Measurements from ENCODE around the gene TTC39B.

TTC39B gene

DNA sequence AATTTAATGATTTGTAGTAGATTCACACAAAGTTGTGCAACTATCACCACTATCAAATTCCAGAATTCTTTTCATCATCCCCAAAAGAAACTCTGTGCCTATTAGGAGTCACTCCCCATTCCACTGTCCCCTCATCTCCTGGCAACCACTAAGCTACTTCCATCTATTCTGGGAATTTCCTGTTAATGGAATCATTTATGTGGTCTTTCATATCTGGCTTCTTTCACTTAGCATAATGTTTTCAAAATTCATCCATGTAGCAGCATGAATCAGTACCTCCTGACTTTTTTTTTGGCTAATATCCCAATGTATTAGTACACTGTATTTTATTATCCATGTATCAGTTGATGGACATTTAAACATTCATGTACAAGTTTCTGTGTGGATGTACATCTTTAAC lies 157.6 kb downstream of the TTC39B start:
- Histone ChIP-seq H3K4me1 (ENCODE audit: low read length) (no peaks in the 10 kb centered on the region), H4K20me1 (ENCODE audit: insufficient read depth, low read length) (no peaks in the 10 kb centered on the region), H3K4me3 (ENCODE audit: low read length) (no peak overlapping the region), H3K9me2 (replicated peaks; ENCODE audit: insufficient read depth, low read length) (no peaks in the 10 kb centered on the region), H3K9ac (ENCODE audit: low read length) (no peak overlapping the region), H3K27me3 (replicated peaks; ENCODE audit: insufficient read depth, low read length) (no peaks in the 10 kb centered on the region), H3K9me3 (replicated peaks; ENCODE audit: insufficient read depth, low read length) (no peaks in the 10 kb centered on the region), H3K36me3 (replicated peaks; ENCODE audit: insufficient read depth, low read length) (no peaks in the 10 kb centered on the region), H3F3A (ENCODE audit: insufficient read depth, low read length) (no peaks in the 10 kb centered on the region), H2AFZ (ENCODE audit: low read length) (no peak overlapping the region), H3K27ac (ENCODE audit: low read length) (no peak overlapping the region), H3K79me2 (ENCODE audit: low read length) (no peaks in the 10 kb centered on the region), H3K4me2 (ENCODE audit: low read depth, low read length) (no peak overlapping the region)
- no peak for DNase-seq
- TF ChIP-seq, protein P1, sequence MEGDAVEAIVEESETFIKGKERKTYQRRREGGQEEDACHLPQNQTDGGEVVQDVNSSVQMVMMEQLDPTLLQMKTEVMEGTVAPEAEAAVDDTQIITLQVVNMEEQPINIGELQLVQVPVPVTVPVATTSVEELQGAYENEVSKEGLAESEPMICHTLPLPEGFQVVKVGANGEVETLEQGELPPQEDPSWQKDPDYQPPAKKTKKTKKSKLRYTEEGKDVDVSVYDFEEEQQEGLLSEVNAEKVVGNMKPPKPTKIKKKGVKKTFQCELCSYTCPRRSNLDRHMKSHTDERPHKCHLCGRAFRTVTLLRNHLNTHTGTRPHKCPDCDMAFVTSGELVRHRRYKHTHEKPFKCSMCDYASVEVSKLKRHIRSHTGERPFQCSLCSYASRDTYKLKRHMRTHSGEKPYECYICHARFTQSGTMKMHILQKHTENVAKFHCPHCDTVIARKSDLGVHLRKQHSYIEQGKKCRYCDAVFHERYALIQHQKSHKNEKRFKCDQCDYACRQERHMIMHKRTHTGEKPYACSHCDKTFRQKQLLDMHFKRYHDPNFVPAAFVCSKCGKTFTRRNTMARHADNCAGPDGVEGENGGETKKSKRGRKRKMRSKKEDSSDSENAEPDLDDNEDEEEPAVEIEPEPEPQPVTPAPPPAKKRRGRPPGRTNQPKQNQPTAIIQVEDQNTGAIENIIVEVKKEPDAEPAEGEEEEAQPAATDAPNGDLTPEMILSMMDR (IDR thresholded peaks at IDR 0.05; ENCODE audit: low read length), result no peak
- TF ChIP-seq EZH2phosphoT487 (IDR thresholded peaks at IDR 0.05; ENCODE audit: low read length) (no peak), EZH2 (optimal IDR thresholded peaks at IDR 0.05; ENCODE audit: low read depth, low read length) (no peak)

DNA sequence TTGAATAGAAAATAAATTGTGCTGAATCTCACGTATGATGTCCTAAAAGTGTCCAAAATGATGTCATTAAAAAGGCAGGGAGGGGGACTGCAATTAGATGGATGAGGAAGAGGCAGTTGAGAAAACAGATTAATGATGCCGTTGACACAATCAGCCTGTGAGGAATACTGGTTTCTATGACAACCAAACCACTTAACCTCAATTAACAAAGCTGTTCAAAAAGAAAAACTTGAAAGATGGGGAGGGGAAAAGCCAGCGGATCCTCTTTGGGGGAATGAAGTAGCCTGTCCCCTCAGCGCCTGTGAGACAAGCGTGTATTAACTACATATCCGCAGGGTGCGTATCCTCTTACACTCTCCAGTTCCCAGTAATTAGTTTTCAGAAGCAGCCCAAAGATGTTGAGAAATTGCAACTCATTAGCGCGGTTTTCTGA lies 160.7 kb downstream of the TTC39B start:
- no peaks in the 10 kb centered on the region for H3K27me3 ChIP-seq (replicated peaks; ENCODE audit: insufficient read depth, low read length)
- H3K9me2 ChIP-seq (replicated peaks; ENCODE audit: insufficient read depth, low read length), result no peaks in the 10 kb centered on the region
- no peaks in the 10 kb centered on the region for H3K4me1 ChIP-seq (ENCODE audit: low read length)
- H3K9me3 ChIP-seq (replicated peaks; ENCODE audit: insufficient read depth, low read length), result no peaks in the 10 kb centered on the region
- H3F3A ChIP-seq (ENCODE audit: insufficient read depth, low read length), result no peaks in the 10 kb centered on the region
- H3K4me2 ChIP-seq (ENCODE audit: low read depth, low read length), result no peak overlapping the region
- no peak overlapping the region for H3K4me3 ChIP-seq (ENCODE audit: low read length)
- DNase-seq, result no peak
- no peak overlapping the region for H3K27ac ChIP-seq (ENCODE audit: low read length)
- no peaks in the 10 kb centered on the region for H3K79me2 ChIP-seq (ENCODE audit: low read length)
- no peaks in the 10 kb centered on the region for H3K36me3 ChIP-seq (replicated peaks; ENCODE audit: insufficient read depth, low read length)
- TF ChIP-seq, protein P1 (IDR thresholded peaks at IDR 0.05; ENCODE audit: low read length), result no peak
- no peak for TF ChIP-seq EZH2 (optimal IDR thresholded peaks at IDR 0.05; ENCODE audit: low read depth, low read length)
- TF ChIP-seq EZH2phosphoT487 (IDR thresholded peaks at IDR 0.05; ENCODE audit: low read length), result no peak
- no peak overlapping the region for H2AFZ ChIP-seq (ENCODE audit: low read length)
- no peaks in the 10 kb centered on the region for H4K20me1 ChIP-seq (ENCODE audit: insufficient read depth, low read length)
- H3K9ac ChIP-seq (ENCODE audit: low read length), result no peak overlapping the region

DNA sequence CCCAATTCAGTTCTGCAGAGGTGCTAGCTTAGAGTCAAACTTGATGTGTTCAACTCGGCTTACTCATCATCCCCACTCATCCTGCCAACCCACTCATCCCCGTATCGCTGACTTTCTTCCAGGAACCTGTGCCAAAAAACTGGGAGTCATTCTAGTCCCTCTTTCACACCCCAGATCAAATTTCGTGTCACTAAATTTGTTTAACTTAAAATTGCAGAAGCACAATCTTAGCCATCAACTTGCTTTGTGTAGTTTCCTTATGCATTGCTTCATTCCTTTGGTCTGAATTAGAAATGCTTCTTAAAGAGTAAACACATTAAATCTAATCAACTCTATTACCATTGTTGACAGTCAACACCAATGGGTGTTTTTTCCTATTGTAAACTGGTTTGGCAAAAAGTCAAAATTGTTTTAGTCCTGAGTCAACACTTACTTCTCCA lies 162.4 kb downstream of the TTC39B start:
- Histone ChIP-seq H3K4me2 (ENCODE audit: low read depth, low read length) (no peak overlapping the region), H3K79me2 (ENCODE audit: low read length) (no peaks in the 10 kb centered on the region), H2AFZ (ENCODE audit: low read length) (no peak overlapping the region), H3F3A (ENCODE audit: insufficient read depth, low read length) (no peaks in the 10 kb centered on the region), H3K9me3 (replicated peaks; ENCODE audit: insufficient read depth, low read length) (no peaks in the 10 kb centered on the region), H3K9me2 (replicated peaks; ENCODE audit: insufficient read depth, low read length) (no peaks in the 10 kb centered on the region), H4K20me1 (ENCODE audit: insufficient read depth, low read length) (no peaks in the 10 kb centered on the region), H3K36me3 (replicated peaks; ENCODE audit: insufficient read depth, low read length) (no peaks in the 10 kb centered on the region), H3K9ac (ENCODE audit: low read length) (no peak overlapping the region), H3K4me3 (ENCODE audit: low read length) (no peak overlapping the region), H3K4me1 (ENCODE audit: low read length) (no peaks in the 10 kb centered on the region), H3K27ac (ENCODE audit: low read length) (no peak overlapping the region), H3K27me3 (replicated peaks; ENCODE audit: insufficient read depth, low read length) (no peaks in the 10 kb centered on the region)
- no peak for DNase-seq
- no peak for TF ChIP-seq EZH2phosphoT487 (IDR thresholded peaks at IDR 0.05; ENCODE audit: low read length)
- no peak for TF ChIP-seq EZH2 (optimal IDR thresholded peaks at IDR 0.05; ENCODE audit: low read depth, low read length)
- TF ChIP-seq, protein P1 (IDR thresholded peaks at IDR 0.05; ENCODE audit: low read length), result no peak

Data from MM.1S (cell line).